SJCRH30 (cell line): ENCODE results near the gene USP22. TPM values are rescaled to one million over a fixed set of nuclear protein-coding genes. Genes with fewer than 3 reads are reported as not detected.

Experiments
- DNase-seq, 2 experiments: peaks; one replicate each; pipeline ENCODE4 v3.0.0-alpha.2; 2015 to 2020
- H3K27ac ChIP-seq: fragments of 250-450 bp; sonication (Bioruptor Pico); 2 replicates; pipeline ENCODE4 v1.5.1; 2020; ENCODE audit warnings: mild to moderate bottlenecking, moderate library complexity
- H3K27me3 ChIP-seq: fragments of 250-450 bp; sonication (Bioruptor Pico); 2 replicates; pipeline ENCODE4 v1.5.1; 2020; ENCODE audit warnings: mild to moderate bottlenecking, moderate library complexity
- H3K36me3 ChIP-seq: fragments of 250-450 bp; sonication (Bioruptor Pico); 2 replicates; pipeline ENCODE4 v1.5.1; 2020; ENCODE audit warnings: mild to moderate bottlenecking, moderate library complexity
- H3K4me1 ChIP-seq: fragments of 250-450 bp; sonication (Bioruptor Pico); 2 replicates; pipeline ENCODE4 v1.5.1; 2020; ENCODE audit warnings: mild to moderate bottlenecking, moderate library complexity
- H3K4me3 ChIP-seq: fragments of 250-450 bp; sonication (Bioruptor Pico); 2 replicates; pipeline ENCODE4 v1.5.1; 2020; ENCODE audit warnings: mild to moderate bottlenecking, moderate library complexity
- H3K9me3 ChIP-seq: fragments of 250-450 bp; sonication (Bioruptor Pico); replicated peaks from 2 replicates; pipeline ENCODE4 v1.5.1; 2020; ENCODE audit warnings: mild to moderate bottlenecking, moderate library complexity
- total RNA-seq: library from RNA; depleted of rRNA; stranded (reverse); fragments of >200 nt; shearing (Covaris generic); gene quantifications from 2 replicates; pipeline ENCODE4 v1.2.3, GENCODE V29; 2014

The USP22 gene
- total RNA-seq, 1 experiment from 2014 or later = 662 TPM

GRCh38 chr17:21018894-21019293, 23.9 kb downstream of the USP22 start:
- Histone ChIP-seq H3K4me3 (no peak overlapping the region), H3K27me3 (no peaks in the 10 kb centered on the region), H3K36me3 (peaks cover 100% of the 10 kb centered on the region), H3K27ac (no peak overlapping the region), H3K9me3 (no peaks in the 10 kb centered on the region), H3K4me1 (peaks cover 11% of the 10 kb centered on the region)
- DNase-seq = no peak

- peaks cover 11% of the 10 kb centered on the region for H3K4me1 ChIP-seq
- H3K27me3 ChIP-seq = no peaks in the 10 kb centered on the region
- H3K36me3 ChIP-seq = peaks cover 100% of the 10 kb centered on the region
- H3K4me3 ChIP-seq = no peak overlapping the region
- DNase-seq = no peak
- no peaks in the 10 kb centered on the region for H3K9me3 ChIP-seq
- no peak overlapping the region for H3K27ac ChIP-seq
Measured at GRCh38 chr17:21017861-21018260, 24.9 kb downstream of the USP22 start.

- Histone ChIP-seq H3K4me3 (no peak overlapping the region), H3K4me1 (peaks cover 11% of the 10 kb centered on the region), H3K27me3 (no peaks in the 10 kb centered on the region), H3K9me3 (no peaks in the 10 kb centered on the region), H3K27ac (no peak overlapping the region), H3K36me3 (peaks cover 100% of the 10 kb centered on the region)
- no peak for DNase-seq
Measured at GRCh38 chr17:21017256-21017655, 25.6 kb downstream of the USP22 start.

- peaks cover 11% of the 10 kb centered on the region for H3K4me1 ChIP-seq
- no peak overlapping the region for H3K27ac ChIP-seq
- no peaks in the 10 kb centered on the region for H3K9me3 ChIP-seq
- DNase-seq = no peak
- H3K4me3 ChIP-seq = no peak overlapping the region
- no peaks in the 10 kb centered on the region for H3K27me3 ChIP-seq
- peaks cover 100% of the 10 kb centered on the region for H3K36me3 ChIP-seq
Measured at GRCh38 chr17:21016826-21017225, 26.0 kb downstream of the USP22 start.

- H3K36me3 ChIP-seq = peaks cover 100% of the 10 kb centered on the region
- no peak overlapping the region for H3K4me3 ChIP-seq
- DNase-seq = no peak
Measured at GRCh38 chr17:21015564-21015963, 27.2 kb downstream of the USP22 start.

GRCh38 chr17:21014498-21014897, 28.3 kb downstream of the USP22 start:
- Histone ChIP-seq H3K4me3 (no peak overlapping the region), H3K9me3 (no peaks in the 10 kb centered on the region), H3K27me3 (no peaks in the 10 kb centered on the region), H3K36me3 (peaks cover 100% of the 10 kb centered on the region), H3K4me1 (no peaks in the 10 kb centered on the region), H3K27ac (no peak overlapping the region)
- DNase-seq = no peak

More at GRCh38 chr17:21015564-21015963, 27.2 kb downstream of the USP22 start:
- Histone ChIP-seq H3K27me3 (no peaks in the 10 kb centered on the region), H3K9me3 (no peaks in the 10 kb centered on the region), H3K27ac (no peak overlapping the region), H3K4me1 (peaks cover 7% of the 10 kb centered on the region)

GRCh38 chr17:21013983-21014382, 28.8 kb downstream of the USP22 start:
- Histone ChIP-seq H3K36me3 (peaks cover 100% of the 10 kb centered on the region), H3K9me3 (no peaks in the 10 kb centered on the region), H3K4me1 (no peaks in the 10 kb centered on the region), H3K4me3 (no peak overlapping the region), H3K27ac (no peak overlapping the region), H3K27me3 (no peaks in the 10 kb centered on the region)
- no peak for DNase-seq

- DNase-seq = no peak
Measured at GRCh38 chr17:21012736-21013135, 30.1 kb downstream of the USP22 start.

GRCh38 chr17:21010705-21011596, 31.9 kb downstream of the USP22 start:
- Histone ChIP-seq H3K4me3 (no peak overlapping the region), H3K27me3 (no peaks in the 10 kb centered on the region), H3K36me3 (peaks cover 100% of the 10 kb centered on the region), H3K9me3 (no peaks in the 10 kb centered on the region), H3K27ac (no peak overlapping the region), H3K4me1 (no peaks in the 10 kb centered on the region)
- DNase-seq = no peak

More at GRCh38 chr17:21012736-21013135, 30.1 kb downstream of the USP22 start:
- Histone ChIP-seq H3K9me3 (no peaks in the 10 kb centered on the region), H3K27ac (no peak overlapping the region), H3K27me3 (no peaks in the 10 kb centered on the region), H3K4me1 (no peaks in the 10 kb centered on the region), H3K36me3 (peaks cover 100% of the 10 kb centered on the region), H3K4me3 (no peak overlapping the region)

GRCh38 chr17:21008992-21009671, 33.7 kb downstream of the USP22 start:
- Histone ChIP-seq H3K4me1 (no peaks in the 10 kb centered on the region), H3K27ac (no peak overlapping the region), H3K36me3 (peaks cover 100% of the 10 kb centered on the region), H3K27me3 (no peaks in the 10 kb centered on the region), H3K9me3 (no peaks in the 10 kb centered on the region), H3K4me3 (no peak overlapping the region)
- no peak for DNase-seq

- no peak overlapping the region for H3K4me3 ChIP-seq
- DNase-seq = no peak
- H3K36me3 ChIP-seq = peaks cover 100% of the 10 kb centered on the region
- no peaks in the 10 kb centered on the region for H3K4me1 ChIP-seq
- H3K27me3 ChIP-seq = no peaks in the 10 kb centered on the region
- H3K9me3 ChIP-seq = no peaks in the 10 kb centered on the region
- H3K27ac ChIP-seq = no peak overlapping the region
Measured at GRCh38 chr17:21008160-21008915, 34.5 kb downstream of the USP22 start.

- Histone ChIP-seq H3K27me3 (no peaks in the 10 kb centered on the region), H3K27ac (no peak overlapping the region), H3K4me1 (no peaks in the 10 kb centered on the region), H3K36me3 (peaks cover 98% of the 10 kb centered on the region), H3K4me3 (no peak overlapping the region), H3K9me3 (no peaks in the 10 kb centered on the region)
- no peak for DNase-seq
Measured at GRCh38 chr17:21007646-21008045, 35.2 kb downstream of the USP22 start.

- Histone ChIP-seq H3K27ac (no peak overlapping the region), H3K4me1 (no peaks in the 10 kb centered on the region), H3K27me3 (no peaks in the 10 kb centered on the region), H3K36me3 (peaks cover 98% of the 10 kb centered on the region), H3K9me3 (no peaks in the 10 kb centered on the region), H3K4me3 (no peak overlapping the region)
- DNase-seq = no peak
Measured at GRCh38 chr17:21005803-21006202, 37.0 kb downstream of the USP22 start.

GRCh38 chr17:21005367-21005766, 37.4 kb downstream of the USP22 start:
- Histone ChIP-seq H3K27me3 (no peaks in the 10 kb centered on the region), H3K4me3 (no peak overlapping the region), H3K36me3 (peaks cover 98% of the 10 kb centered on the region), H3K9me3 (no peaks in the 10 kb centered on the region), H3K27ac (no peak overlapping the region), H3K4me1 (no peaks in the 10 kb centered on the region)
- no peak for DNase-seq
